ENCODE measurements around the gene SCARB1.

- TF ChIP-seq CTCF (IDR thresholded peaks at IDR 0.05) (no peak), POLR2A (IDR thresholded peaks at IDR 0.05) (no peak)
Measured at GRCh38 chr12:124731869-124732268, 131.8 kb downstream of the SCARB1 start.

Data from lower leg skin (tissue), 3 donors.